Right lobe of liver (tissue), 6 donors: ENCODE results near the gene RAB30. TPM values are rescaled to one million over a fixed set of nuclear protein-coding genes. Genes with fewer than 3 reads are reported as not detected.

ENCODE experiments used
- ATAC-seq, 4 donors: fragments of 200-7000 bp; cut with Tn5 transposase; one replicate each; pipeline ENCODE4 v1.9.1; 2020; ENCODE audit warnings: mild to moderate bottlenecking in 4 of 4, moderate library complexity in 4 of 4
- DNase-seq, 3 donors: peaks; one replicate each; pipeline ENCODE4 v3.0.0-alpha.2; 2020
- H3K27ac ChIP-seq, 3 donors: fragments of 200-600 bp; one replicate each; pipeline ENCODE4 v1.8.0; 2022
- H3K27me3 ChIP-seq, 2 donors: fragments of 200-600 bp; one replicate each; pipeline ENCODE4 v1.8.0; 2022
- H3K36me3 ChIP-seq, 4 donors: fragments of 200-600 bp; sonication (generic) in 1 of 4; one replicate each; pipeline versions ENCODE4 v1.5.1 to v1.8.0; 2017 to 2022; ENCODE audit warnings: control low read depth in 1 of 4
- H3K4me1 ChIP-seq, 4 donors: fragments of 200-600 bp; sonication (generic) in 1 of 4; one replicate each; pipeline versions ENCODE4 v1.5.1 to v1.8.0; 2017 to 2022; ENCODE audit warnings: control low read depth in 1 of 4
- H3K4me3 ChIP-seq, 3 donors: fragments of 200-600 bp; one replicate each; pipeline ENCODE4 v1.8.0; 2022
- H3K9me3 ChIP-seq, 4 donors: fragments of 200-600 bp; sonication (generic) in 1 of 4; one replicate each; pipeline versions ENCODE4 v1.5.1 to v1.8.0; 2017 to 2022; ENCODE audit warnings: control low read depth in 1 of 4
- POLR2A ChIP-seq: fragments of 450-650 bp; IDR thresholded peaks from one replicate; pipeline ENCODE4 v1.6.1; 2017; ENCODE audit warnings: antibody characterized with exemption, mild to moderate bottlenecking
- WGBS: methylation state at CpG from one replicate; pipeline ENCODE4 v1.1.6; 2018; ENCODE audit warnings: low coverage, low lambda C conversion rate; ENCODE audit not compliant: insufficient coverage; ENCODE audit errors: missing lambda C conversion rate; 5-methylcytosine and 5-hydroxymethylcytosine counted together
- intact Hi-C, 2 donors: fragments of 100-400 bp; cut with DNase I; formaldehyde crosslinking; loops; one replicate each; pipeline versions ENCODE4 v1.11.2 to v1.14.1; 2022
- total RNA-seq, 6 experiments: library from RNA; depleted of rRNA in 2 of 6; stranded (reverse); fragments of >200 nt in 2 of 6; fragmentation: NEBNext Ultra II Directional in 3 of 6; extraction: Animal tissue kit (Norgen Biotek cat#: 25700) in 3 of 6; gene quantifications; one replicate each; pipeline versions ENCODE4 v1.1.0 to v1.2.4, GENCODE V29; 2016 to 2023
- TF ChIP-seq, protein P1 (sequence below), 4 donors: fragments of 200-600 bp in 3 of 4; fragments of 450-650 bp in 1 of 4; IDR thresholded peaks; one replicate each; pipeline versions ENCODE4 v1.5.1 to v1.8.0; 2016 to 2022; ENCODE audit warnings: antibody characterized with exemption in 4 of 4, mild to moderate bottlenecking in 2 of 4
- donor health status: DM: no; HTN: yes; CAD: no.
- donor health status: DM: no; HTN: no; CAD: no.
- donor health status: DM: no; HTN: no; CAD: no.
- donor health status: DM: no; HTN: yes; CAD: no.
- donor health status: DM: no; HTN: yes; CAD: no.

The RAB30 gene
- total RNA-seq, 6 experiments from 2014 or later: 4.1 to 9.6 (median 6.7) TPM

DNA sequence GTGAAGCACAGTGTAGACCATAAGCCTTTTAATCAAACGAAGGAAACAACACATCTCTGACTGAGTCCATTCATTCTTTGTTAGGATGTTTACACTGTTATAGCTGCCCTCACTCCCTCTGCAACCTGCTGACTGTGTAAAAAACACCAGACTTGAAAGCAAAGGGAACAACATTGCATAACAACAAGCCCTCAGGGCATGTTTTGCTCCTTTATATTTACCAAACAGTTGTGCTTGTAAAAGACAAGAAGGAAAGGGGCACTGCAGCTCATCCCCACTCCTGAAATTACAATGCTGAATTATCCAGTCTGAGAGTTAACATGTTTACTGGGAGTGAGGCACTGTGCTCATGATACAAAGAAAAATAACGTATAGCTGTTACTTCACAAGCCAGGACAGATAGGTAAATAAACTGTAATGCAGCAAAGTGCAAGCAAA, 46.4 kb downstream of the RAB30 start:
- peak; percentile 96 to 98 (median 98) for ATAC-seq
- WGBS: 22% methylated on average over 2 of the region's 2 CpGs
- H3K27ac ChIP-seq: peak overlapping the region in 2 of 3 donors; percentile 24 to 54

DNA sequence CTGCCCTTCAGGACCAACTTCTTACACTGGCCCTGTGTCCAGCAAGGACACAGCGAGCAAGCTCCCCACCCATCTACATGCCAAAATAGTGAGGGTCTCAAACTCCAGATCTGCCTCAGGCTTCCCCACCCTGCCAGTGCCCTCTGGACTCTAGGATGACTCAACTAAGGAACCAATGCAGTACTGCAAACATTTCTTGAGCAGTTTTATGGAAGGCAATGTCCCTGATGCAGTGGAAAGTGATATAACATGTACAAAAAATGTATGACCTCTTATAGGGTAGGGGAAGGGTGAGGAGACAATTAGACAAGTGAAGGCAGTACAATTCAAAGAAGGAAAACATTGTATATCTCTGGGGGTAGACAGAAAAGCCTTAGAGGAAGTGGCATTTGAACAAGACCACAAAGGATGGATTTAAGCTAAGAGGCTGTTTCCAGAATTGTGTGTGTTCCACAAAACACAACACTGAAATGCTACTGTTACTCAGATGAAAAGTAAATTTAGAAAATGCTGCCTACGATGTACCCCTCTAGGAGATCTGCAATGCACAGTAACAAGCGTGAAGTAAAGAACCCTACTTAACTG, 47.3 kb downstream of the RAB30 start:
- Histone ChIP-seq H3K36me3 (no peaks in the 10 kb centered on the region), H3K27ac (no peak overlapping the region), H3K4me1 (peaks cover 0 to 16% (median 6%) of the 10 kb centered on the region in 4 donors), H3K4me3 (no peak overlapping the region), H3K9me3 (no peaks in the 10 kb centered on the region), H3K27me3 (no peaks in the 10 kb centered on the region)
- ATAC-seq (no peak), DNase-seq (no peak)
- intact Hi-C loops: no loop called here
- WGBS: 94% methylated on average over 3 of the region's 3 CpGs
- TF ChIP-seq, protein P1, sequence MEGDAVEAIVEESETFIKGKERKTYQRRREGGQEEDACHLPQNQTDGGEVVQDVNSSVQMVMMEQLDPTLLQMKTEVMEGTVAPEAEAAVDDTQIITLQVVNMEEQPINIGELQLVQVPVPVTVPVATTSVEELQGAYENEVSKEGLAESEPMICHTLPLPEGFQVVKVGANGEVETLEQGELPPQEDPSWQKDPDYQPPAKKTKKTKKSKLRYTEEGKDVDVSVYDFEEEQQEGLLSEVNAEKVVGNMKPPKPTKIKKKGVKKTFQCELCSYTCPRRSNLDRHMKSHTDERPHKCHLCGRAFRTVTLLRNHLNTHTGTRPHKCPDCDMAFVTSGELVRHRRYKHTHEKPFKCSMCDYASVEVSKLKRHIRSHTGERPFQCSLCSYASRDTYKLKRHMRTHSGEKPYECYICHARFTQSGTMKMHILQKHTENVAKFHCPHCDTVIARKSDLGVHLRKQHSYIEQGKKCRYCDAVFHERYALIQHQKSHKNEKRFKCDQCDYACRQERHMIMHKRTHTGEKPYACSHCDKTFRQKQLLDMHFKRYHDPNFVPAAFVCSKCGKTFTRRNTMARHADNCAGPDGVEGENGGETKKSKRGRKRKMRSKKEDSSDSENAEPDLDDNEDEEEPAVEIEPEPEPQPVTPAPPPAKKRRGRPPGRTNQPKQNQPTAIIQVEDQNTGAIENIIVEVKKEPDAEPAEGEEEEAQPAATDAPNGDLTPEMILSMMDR (IDR thresholded peaks at IDR 0.05): no peak
- TF ChIP-seq POLR2A: no peak

More for the DNA sequence above, 46.4 kb downstream of the RAB30 start:
- intact Hi-C loops: no loop called here
- TF ChIP-seq, protein P1 (IDR thresholded peaks at IDR 0.05): no peak
- TF ChIP-seq POLR2A: no peak
- Histone ChIP-seq H3K4me1 (peaks cover 0 to 16% (median 6%) of the 10 kb centered on the region in 4 donors), H3K9me3 (no peaks in the 10 kb centered on the region), H3K27me3 (no peaks in the 10 kb centered on the region), H3K36me3 (no peaks in the 10 kb centered on the region), H3K4me3 (no peak overlapping the region)
- peak in 1 of 3 donors; percentile 56 for DNase-seq

DNA sequence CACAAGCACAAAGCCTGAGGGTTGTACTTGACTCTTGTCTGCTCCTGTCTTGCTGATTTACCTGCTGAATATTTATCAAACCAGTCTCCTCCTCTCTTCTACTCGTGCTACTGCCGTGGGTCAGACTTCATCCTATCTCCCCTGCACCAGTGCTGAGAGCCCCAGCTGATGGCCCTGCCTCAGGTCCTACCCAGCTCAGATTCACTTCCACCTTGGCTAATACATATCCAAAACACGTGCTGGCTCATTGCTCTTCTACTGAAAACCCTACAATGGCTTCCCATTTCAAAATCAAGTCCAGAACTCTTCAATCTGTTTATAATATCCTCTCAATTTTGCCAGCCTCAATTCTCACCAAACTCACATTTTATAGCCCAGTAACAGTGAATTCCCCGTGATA, 48.3 kb downstream of the RAB30 start:
- ATAC-seq (no peak), DNase-seq (no peak)
- no peaks in the 10 kb centered on the region for H3K9me3 ChIP-seq
- TF ChIP-seq, protein P1 (IDR thresholded peaks at IDR 0.05): no peak
- TF ChIP-seq POLR2A: no peak
- no peak overlapping the region for H3K27ac ChIP-seq
- peaks cover 0 to 16% (median 6%) of the 10 kb centered on the region in 4 donors for H3K4me1 ChIP-seq
- no peaks in the 10 kb centered on the region for H3K27me3 ChIP-seq
- no peak overlapping the region for H3K4me3 ChIP-seq
- intact Hi-C loops: no loop called here
- no peaks in the 10 kb centered on the region for H3K36me3 ChIP-seq
- WGBS: 97% methylated on average over 4 of the region's 4 CpGs

DNA sequence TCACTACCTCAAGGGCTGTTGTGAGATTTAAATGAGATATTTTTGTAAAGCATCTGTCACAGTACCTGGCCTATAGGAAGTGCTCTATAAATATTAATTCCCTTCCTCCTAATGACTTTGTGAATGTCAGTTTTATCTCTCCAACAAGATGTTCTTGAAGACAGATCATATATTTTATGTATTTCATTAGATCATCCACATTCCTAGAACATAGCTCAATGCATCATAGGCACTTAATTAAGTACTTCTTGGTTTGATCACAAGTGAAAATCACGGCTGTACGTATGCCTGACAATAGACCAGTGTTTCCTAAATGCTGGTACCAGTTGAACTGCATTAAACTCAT, 49.9 kb downstream of the RAB30 start:
- H3K36me3 ChIP-seq: no peaks in the 10 kb centered on the region
- no peaks in the 10 kb centered on the region for H3K27me3 ChIP-seq
- ATAC-seq (no peak), DNase-seq (no peak)
- no peak for TF ChIP-seq POLR2A
- TF ChIP-seq, protein P1 (IDR thresholded peaks at IDR 0.05): no peak
- H3K4me3 ChIP-seq: no peak overlapping the region
- H3K4me1 ChIP-seq: peaks cover 0 to 16% (median 6%) of the 10 kb centered on the region in 4 donors
- H3K9me3 ChIP-seq: no peaks in the 10 kb centered on the region
- H3K27ac ChIP-seq: no peak overlapping the region
- WGBS: 89% methylated on average over 2 of the region's 2 CpGs
- intact Hi-C loops: no loop called here
